HT1080 (cell line): ENCODE data around the gene SF3B1. TPM values are rescaled to one million over a fixed set of nuclear protein-coding genes. Genes with fewer than 3 reads are reported as not detected.
"Not testable (repeated sequence)": the region's sequence is repeated elsewhere in the genome, so short reads cannot be mapped to it uniquely, and the experiment has no call there.

Experiments
- DNase-seq: peaks from one replicate; pipeline ENCODE4 v3.0.0-alpha.2; 2015; ENCODE audit warnings: low read depth
- total RNA-seq: library from RNA; depleted of rRNA; stranded (reverse); fragments of >200 nt; shearing (Covaris generic); gene quantifications from 2 replicates; pipeline ENCODE4 v1.2.3, GENCODE V29; 2014

SF3B1 gene
- total RNA-seq, 1 experiment from 2014 or later: 168 TPM

DNA sequence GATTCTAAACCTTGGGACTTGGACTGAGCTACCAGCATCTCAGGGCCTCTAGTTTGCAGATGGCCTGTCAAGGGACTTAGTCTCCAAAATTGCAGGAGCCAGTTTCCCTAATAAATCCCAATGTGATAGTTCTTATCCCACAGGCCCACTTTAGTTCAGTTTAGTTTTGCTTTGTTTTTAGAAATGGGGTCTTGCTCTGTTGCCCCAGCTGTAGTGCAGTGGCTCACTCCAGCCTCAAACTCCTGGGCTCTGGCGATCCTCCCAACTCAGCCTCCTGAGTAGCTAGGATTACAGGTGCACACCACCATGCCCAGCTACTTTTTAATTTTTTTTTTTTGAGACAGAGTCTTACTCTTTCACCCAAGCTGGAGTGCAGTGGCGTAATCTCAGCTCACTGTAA, 2.6 kb upstream of the SF3B1 start:
- no peak for DNase-seq

DNA sequence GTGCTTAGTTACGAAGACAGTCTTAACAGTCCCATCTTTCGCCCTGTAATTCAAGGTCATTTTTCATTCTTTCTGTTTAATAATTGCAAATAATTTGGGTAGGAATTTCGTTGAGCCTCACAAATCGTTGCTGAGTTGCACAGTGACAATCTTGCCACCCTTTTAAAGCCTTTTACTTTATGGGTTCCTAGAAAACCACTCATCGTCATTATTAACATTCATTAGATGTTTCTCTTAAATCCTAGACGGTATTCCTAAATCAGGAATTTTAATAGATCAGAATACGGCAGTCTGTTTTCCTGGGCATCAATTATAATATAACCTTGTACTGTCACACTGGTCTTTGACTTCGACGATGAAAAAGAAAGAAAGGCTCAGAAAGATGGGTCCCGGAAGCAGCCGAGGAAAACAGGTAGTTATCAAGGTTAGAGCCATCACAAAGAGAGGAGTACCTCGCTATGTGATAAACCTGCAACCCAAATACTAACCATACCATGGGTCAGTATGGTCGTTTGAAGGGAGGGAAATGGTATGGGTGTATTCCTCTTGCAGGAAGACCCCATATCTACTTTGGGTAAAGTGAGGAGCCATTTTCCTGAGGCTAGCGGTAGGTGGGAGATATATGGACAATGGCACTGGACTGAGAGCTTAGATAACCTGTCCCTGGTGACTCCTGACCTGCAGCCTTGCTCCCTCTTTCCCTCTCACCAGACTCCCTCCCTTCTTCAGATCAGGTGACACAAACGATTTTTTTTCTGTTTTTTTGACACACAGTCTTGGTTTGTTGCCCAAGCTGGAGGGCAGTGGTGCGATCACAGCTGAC, 981 bp upstream of the SF3B1 start:
- DNase-seq: no peak

DNA sequence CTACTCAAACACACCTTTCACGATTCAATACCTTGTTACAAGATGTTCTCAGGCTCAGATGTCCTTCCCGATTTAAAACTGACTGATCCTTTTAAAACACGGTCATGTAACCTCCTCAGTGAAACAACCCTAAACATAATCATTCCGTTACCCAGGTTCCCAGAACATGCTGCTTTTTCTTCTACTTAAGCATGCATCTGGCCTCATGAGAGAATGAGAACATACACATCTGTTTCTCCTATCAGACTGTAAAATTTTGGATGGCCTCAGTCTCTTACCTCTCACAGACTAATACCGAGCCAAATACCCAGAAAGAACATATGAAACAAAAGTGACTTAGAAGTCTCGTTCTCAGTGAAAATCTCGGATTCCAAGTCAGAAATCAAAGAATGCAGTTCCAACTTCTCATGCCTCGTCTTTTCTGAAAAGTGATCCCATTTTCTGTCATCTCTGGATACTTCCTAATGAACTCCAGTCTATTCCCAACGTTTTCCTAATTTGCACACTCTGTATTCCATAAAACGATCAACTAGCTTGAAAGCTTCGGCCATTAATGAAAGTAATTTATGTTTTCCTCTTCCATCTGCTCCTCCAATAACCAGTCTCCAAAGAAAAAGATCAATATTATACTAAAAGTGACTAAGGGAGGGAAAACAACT, 919 bp downstream of the SF3B1 start:
- DNase-seq: no peak

DNA sequence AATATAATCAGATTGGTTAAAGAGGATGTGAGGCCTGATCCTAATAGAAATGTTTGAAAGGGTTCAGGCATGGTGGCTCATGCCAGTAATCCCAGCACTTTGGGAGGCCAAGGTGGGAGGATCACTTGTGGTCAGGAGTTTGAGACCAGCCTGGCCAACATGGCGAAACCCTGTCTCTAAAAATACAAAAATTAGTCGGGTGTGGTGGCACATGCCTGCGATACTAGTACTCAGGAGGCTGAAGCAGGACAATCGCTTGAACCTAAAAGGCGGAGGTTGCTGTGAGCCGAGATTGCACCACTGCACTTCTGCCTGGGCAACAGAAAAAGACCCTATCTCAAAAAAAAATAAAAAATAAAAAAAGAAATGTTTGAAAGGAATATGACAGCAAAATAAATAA, 2.3 kb downstream of the SF3B1 start:
- not testable (repeated sequence) for DNase-seq

DNA sequence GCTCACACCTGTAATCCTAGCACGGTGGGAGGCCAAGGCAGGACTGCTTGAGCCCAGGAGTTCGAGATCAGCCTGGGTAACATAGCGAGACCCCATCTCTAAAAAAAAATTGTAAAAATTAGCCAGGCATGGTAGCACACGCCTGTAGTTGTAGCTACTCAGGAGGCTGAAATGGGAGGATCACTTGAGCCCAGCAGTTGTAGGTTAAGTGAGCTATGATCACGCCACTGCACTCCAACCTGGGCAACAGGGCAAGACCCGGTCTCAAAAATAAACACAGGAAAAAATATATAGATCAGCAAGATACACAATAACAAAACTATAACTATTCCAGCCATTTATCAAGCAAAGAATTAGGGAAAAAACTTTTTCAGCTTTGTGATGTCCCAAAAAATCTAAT, 3.0 kb downstream of the SF3B1 start:
- DNase-seq: no peak

DNA sequence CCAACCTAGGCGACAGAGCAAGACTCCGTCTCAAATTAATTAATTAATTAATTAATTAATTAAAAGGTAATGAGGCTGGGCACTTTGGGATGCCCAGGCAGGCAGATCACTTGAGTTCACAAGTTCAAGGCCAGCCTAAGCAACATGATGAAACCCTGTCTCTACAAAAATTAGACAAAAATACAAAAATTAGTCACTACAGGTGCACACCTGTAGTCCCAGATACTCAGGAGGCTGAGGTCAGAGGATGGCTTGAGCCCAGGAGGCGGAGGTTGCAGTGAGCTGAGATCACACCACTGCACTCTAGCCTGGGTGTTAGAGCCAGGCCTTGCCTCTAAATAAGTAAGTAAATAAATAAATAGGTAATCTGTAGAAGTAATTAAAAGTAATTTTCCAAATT, 6.8 kb downstream of the SF3B1 start:
- DNase-seq: no peak

DNA sequence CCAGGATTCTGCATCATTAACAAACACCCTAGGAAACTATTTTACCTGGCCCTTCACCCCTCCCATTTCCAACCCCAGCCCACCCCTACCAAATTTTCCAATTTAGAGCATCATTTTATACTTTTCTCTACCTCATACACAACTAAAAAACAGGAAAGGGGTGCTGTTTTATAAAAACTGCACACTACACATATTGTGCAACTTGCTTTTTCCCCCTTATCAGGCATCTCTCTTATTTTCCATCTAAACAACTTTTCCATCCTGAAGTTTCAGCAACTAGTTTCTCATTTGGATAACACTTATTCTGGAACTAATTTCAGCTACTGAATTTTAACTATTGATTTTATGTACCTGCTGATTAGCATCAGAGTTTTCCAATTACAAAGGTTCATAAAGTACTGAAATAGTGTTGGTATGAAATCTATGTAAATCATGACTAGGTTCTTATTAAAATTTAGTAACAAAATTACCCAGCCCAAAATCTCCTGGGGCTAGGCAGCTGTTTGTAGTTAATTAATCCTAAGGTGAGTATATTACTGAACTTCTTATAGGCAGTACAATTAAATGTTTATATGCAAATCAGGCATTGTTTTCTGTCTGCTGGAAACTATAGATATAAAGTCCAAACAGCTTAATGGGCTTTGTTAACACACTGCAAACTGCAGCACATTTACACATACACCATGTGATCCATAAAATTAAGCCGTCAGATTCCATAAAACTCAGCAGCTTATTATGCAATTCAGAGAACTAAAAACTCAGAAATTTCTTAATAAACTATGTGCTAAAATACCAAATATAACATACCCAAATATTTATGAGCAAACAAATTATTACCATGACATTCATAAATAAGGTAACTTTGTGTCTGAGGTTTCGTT, 7.9 kb downstream of the SF3B1 start:
- no peak for DNase-seq

DNA sequence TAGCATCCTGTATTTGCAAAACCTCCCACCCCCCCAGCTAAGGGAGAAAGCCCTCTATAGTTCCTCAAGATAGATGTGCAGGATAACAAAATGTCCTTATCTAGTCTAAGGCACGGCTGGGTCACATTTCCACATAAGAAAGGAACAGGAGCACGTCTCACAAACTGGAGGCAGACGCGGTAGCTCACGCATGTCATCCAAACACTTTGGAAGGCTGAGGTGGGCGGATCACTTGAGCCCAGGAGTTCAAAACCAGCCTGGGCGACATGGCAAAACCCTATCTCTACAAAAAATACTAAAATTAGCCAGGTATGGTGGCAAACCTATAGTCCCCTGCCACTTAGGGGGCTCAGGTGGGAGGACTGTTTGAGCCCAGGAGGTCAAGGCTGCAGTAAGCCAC, 9.3 kb downstream of the SF3B1 start:
- no peak for DNase-seq

DNA sequence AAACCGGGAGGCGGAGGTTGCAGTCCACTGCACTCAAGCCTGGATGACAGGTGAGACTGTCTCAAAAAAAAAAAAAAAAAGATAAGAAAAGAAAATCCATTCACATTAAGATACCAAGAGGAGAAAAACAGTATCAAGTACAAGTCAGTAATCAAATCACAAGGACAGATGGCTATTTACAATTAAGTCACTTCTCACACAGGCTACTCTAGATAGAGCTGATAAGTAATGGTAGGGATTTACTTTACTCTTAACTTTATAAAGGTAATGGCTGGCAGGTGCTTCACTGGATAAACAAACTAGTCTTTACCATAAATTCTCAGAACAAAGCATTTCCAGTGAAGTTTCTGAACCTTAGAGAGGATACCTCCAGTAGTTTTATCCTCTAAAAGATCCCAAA, 11.5 kb downstream of the SF3B1 start:
- DNase-seq: no peak

DNA sequence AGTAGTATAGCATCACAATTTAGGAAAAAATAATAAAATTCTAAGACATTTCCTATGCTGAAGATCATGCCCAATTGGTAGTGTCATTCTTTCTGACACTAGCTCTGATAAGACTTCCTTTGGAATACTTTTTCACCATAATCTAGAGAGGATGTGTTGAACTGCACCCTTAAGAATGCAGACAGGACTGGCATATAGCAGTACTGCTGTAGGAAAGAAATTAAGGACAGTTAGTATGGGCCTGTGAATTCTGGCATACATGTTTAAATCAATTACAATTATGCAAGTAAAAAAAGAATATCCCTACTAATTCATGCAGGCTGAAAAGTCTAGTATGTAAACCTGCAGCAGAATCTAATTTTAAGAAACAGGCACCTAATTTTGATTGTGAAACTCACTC, 15.4 kb downstream of the SF3B1 start:
- no peak for DNase-seq

DNA sequence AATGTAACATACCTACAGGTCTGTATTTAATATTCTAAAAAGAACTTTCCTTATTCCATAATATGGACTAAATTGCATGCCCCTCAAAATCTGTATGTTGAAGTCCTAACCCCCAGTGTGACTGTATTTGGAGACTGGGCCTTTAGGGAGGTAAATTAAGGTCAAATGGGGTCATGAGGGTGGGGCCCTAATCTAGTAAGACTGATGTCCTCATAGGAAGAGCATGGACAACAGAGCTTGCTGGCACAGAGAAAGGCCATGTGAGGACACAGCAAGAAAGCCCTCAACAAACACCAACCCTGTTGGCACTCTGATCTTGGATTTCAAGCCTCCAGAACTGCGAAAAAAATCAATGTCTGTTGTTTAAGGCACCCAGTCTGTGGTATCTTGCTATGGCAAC, 18.6 kb downstream of the SF3B1 start:
- DNase-seq: no peak

DNA sequence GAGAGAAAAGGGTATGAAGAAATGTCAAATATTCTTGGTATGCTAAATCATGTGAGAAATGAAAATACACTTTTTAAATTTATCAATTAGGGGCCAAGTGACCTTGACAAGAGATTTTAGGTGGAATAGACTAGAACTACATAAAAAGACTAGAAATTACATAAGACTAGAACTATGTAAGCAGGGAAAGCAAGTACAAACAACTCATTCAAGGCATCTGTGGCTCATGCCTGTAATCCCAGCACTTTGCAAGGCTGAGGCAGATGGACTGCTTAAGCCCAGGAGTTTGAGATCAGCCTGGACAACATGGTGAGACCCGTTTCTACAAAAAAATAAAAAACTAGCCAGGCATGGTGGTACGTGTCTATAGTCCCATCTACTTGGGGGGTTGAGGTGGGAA, 20.3 kb downstream of the SF3B1 start:
- no peak for DNase-seq

DNA sequence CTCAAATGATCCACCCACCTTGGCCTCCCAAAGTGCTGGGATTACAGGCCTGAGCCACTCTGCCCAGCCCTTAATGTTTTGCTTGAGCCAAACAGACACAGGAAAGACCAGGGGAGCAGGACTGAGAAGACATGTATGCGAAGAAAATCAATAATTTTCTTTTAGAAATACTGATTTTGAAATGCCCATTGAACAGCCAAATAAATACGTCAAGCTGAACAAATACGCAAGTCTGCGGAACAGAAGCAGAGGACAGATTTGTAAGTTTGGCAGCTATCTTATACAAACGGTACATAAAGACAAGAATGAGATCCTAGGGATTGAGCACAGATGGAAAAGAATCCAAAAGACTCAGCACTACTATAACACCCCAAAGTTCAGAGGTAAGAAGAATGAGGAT, 20.8 kb downstream of the SF3B1 start:
- DNase-seq: no peak

DNA sequence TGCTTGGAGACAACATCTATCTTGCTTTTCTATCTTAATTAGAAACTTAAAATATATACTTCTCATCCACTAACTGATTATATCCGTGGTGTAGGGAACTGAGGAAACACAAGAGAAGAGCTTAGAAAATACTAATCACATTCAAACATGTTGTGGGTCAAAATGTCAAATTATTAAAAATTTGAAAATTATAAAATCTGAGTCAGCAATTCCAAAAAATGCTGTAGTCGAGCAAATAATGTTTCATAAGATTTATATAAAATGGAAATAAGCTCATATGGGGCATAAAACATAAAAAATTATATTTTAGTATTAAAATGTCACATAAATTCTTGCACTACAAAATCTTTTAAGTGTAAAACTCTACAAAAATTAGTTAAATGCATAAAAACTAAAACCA, 29.2 kb downstream of the SF3B1 start:
- DNase-seq: no peak

DNA sequence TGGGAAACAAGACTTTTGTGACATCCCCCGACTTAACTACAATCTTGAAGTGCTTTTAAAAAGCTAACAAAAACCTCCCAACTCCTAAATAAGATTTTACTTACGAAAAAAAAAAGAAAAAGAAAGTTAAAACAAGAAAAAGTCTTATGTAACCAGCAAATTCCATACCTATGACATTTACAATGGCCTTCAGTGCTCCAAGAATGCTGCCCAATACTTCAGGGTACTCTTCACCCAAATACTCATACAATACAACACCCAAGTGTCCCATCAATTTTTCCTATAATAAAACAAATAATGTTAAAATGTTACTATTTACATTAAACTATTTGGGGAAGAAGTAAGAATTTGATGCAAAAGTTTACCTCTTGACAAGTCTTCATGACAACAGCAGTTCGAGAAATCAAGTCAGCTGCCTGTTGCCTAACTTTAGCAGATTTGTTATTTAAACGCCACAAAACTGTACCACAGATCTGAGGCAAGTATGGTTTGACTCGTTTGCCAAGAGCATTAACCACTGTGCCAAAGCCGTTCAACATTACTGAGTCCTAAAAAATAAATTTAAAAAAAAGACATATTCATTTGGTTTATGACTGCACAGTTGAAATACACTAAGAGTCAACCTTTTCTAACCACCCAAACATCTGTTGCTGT, 34.8 kb downstream of the SF3B1 start:
- DNase-seq: no peak

DNA sequence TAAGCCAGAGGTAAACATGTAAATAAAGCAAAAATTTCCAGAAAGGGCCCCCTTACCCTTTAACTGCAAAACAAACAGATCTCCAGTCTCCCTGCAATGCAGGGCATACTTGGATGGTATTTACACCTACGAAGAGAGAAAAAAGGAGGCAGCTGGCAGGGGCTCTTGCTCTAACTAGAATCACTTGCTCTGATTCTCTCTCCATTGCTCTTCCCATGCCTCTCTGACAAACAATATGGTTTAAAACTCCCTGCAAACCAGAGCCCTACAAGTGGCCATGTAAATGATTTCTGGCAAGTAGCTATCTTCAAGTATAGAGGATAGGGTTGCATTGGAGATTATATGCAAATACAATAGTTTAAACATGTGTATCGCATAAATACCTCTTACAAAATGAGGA, 35.9 kb downstream of the SF3B1 start:
- no peak for DNase-seq

DNA sequence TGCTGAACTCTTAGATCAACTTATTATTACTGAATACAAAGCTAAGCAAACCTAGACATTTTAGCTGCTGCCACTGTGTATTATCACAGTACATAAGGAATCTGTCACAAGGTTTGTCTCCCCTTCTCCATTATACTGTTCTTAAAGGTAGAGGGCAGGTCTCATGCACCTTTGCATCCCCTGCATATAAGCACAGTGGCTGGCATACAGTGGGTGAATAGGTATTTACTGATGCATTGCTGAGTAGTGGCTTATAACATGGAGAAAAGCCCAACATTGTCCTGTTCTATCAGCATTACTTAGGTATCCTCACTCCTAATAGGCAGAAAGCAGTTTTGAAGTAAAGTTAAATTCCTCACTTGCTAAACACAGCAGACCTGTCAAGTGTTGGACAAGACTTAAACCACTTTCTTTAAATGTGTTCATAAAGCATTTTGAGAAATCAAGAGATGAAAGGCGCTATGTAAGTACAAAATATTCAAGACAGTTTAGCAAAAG, 43.6 kb downstream of the SF3B1 start:
- DNase-seq: no peak

DNA sequence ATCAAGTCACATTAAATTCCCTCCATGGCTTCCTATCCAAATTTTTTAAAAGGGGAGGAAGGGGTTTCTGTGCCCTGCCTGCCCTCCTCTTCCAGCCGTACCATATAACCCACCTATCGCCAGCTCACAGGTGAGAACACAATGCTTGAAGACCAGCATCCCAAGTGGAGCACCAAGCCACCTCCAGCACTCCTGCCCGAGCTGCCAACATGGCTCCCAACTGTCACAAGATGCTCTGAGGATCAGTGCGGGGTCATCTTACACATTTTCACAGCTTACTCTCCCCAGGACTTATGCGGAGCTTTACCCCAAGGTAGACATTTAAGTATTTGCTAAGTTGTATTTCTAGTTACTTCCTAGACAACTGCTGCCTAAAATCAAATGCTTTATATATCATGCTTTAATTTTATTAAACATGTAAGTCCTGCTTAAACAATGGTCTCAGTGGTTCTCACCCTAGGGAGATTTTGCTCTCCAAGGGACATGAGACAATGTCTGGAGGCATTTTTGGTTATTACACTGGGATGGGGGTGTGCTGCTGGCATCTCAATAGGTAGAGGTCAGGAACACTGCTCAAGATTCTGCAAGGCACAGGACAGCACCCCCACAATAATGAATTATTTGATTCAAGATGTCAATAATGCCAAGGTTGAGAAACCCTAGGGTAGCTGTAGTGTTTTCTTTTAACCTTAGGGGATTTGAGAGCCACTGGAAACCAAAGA, 45.8 kb downstream of the SF3B1 start:
- no peak for DNase-seq

DNA sequence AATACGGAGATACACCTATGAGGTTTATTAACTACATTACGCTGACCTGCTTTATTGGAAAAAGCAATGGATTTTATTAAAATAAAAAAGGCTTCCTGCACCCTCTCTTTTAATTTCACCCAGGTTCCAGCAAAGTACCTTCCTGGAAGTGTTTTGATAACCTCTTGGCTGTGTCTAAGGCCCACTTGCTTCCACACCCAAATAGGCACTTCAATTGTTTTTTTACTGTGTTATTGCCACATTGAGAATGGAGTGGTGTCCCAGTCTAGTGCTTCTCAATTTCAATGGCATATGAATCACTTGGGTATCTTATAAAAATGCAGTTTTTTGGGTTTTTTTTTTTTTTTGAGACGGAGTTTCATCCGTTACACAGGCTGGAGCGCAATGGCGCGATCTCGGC, 47.6 kb downstream of the SF3B1 start:
- no peak for DNase-seq

DNA sequence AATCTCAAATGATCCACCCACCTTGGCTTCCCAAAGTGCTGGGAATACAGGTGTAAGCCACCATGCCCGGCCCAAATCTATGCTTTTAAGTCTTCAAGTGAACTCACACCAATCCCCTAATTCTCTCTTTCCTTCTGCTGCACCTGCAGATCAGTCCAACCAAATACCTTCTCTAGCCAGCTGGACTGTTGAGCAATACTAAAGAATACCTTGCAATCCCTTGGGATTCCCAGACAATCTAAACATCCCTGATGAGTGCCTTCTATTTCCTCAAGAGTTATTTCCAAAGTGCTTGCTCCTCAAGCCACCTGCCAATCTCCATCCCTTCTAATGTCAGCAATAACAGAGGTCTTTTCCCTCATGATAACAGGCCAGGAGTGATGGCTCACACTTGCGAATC, 48.6 kb downstream of the SF3B1 start:
- no peak for DNase-seq

DNA sequence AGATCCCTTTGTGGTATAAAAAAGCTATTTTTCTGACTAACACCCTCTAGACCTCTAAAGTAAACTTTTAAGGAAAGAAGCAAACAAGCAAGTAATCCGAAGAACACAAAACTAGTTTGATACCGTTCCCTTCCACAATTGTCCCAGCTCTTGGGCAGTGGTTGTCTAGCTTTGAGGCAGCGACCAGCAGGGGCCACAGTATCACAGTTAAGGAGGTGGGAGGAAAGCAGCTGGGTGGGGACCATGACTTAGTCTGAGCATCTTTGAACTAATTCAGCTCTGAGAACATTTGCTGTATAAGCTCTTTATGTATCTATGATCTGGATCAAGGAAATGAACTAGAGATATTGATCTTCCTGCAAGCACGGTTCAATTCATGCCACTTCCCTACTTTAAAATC, 51.0 kb downstream of the SF3B1 start:
- DNase-seq: no peak
